GM12875 (cell line): Measurements from ENCODE around the gene CCDC171.

Source experiments
- H3K4me3 ChIP-seq: one replicate; pipeline ENCODE4 v1.5.1; 2011; ENCODE audit warnings: low read depth, low read length, control low read depth
- CTCF ChIP-seq: IDR thresholded peaks from 2 replicates; pipeline ENCODE4 v1.5.1; 2011; ENCODE audit warnings: low read depth, mild to moderate bottlenecking, control low read depth, inconsistent platforms, low read length, moderate library complexity, borderline replicate concordance; ENCODE audit not compliant: insufficient read depth

The CCDC171 gene

GRCh38 chr9:15761551-15761950 lies 208.7 kb downstream of the CCDC171 start:
- no peak for TF ChIP-seq CTCF
- no peak overlapping the region for H3K4me3 ChIP-seq

GRCh38 chr9:15763371-15763770 lies 210.5 kb downstream of the CCDC171 start:
- no peak overlapping the region for H3K4me3 ChIP-seq
- TF ChIP-seq CTCF, result no peak

DNA sequence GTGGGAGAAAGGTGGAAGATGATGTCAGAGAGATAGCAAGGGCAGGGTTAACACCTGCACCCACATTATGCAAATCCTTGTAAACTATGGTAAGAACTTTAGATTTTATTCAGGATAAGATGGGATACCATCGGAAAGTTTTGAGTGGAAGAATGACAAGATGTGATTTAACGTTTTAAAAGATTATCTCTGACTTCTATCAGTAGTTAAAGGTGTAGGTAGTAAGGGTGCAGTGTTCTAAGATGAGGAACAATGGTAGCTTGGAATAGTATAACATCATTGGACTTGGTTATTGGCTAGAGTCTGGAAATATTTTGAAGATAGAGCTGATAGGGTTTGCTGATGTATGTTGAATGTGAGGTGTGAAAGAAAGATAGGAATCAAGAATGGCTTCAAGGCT lies 211.3 kb downstream of the CCDC171 start:
- TF ChIP-seq CTCF, result no peak
- no peak overlapping the region for H3K4me3 ChIP-seq

DNA sequence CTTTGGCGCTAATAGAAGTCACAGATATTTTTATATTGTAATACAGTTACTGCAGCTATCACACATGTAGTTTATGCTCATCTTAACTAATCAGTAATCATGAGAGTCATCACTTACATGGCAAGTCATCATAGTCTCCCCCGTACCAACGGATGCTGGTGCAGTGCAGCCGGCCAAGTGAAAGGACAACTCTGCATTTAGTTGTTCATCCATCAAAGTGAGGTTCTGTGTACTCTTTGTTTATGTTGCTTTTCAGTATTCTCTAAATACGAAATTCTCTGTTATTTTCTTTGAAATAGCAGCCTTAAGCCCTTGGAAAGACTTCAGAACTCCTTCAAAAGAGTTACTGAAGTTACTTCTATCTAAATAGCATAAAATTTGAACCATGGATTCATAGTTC lies 216.7 kb downstream of the CCDC171 start:
- no peak for TF ChIP-seq CTCF
- no peak overlapping the region for H3K4me3 ChIP-seq

DNA sequence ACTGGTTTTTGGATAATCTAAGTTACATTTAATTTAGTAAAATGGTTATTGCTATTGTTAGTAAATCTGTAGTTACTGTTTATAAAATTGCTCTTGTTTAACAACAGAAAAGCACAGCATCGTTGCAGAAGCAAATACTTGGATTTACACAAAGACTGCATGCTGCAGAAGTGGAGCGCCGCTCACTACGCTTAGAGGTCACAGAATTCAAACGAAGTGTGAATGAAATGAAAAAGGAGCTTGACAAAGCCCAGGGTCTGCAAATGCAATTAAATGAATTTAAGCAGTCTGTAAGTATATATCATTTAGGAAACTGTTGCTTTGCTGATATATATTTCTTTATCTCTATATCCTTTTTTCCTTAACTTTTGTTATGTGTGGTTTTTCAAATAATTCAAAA lies 226.0 kb downstream of the CCDC171 start:
- no peak for TF ChIP-seq CTCF
- no peak overlapping the region for H3K4me3 ChIP-seq

DNA sequence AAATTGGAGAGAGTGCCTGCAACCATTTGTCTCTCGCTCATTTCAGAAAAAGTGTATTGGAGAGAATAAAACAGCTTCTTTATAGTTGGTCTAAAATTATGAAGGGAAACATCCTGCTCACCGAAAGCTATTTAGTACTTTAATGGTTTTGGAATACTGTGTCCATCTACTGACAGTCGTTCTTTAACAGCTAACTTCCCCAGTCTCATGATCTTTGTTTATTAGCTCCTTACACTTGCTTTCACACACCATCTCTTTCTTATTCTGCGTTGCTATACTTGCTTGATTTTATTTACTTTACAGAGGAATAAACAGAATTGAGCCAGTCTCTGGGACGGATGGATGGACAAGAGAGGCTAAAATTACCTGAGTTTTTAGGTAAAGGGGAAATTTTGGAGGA lies 229.3 kb downstream of the CCDC171 start:
- no peak for TF ChIP-seq CTCF

GRCh38 chr9:15785584-15785983 lies 232.7 kb downstream of the CCDC171 start:
- no peak overlapping the region for H3K4me3 ChIP-seq
- TF ChIP-seq CTCF, result no peak

More for the DNA sequence above, 229.3 kb downstream of the CCDC171 start:
- no peak overlapping the region for H3K4me3 ChIP-seq
